HCEC 1CT (cell line): ENCODE measurements around the gene FRMPD2.
"Not testable (repeated sequence)": the region's sequence is repeated elsewhere in the genome, so short reads cannot be mapped to it uniquely, and the experiment has no call there.

Experiments used
- DNase-seq: peaks from one replicate; pipeline ENCODE4 v3.0.0-alpha.2; 2017

FRMPD2 gene

GRCh38 chr10:48232717-48233447 is 41.6 kb downstream of the FRMPD2 start:
- DNase-seq = no peak

- DNase-seq = no peak
These were observed 42.7 kb downstream of the FRMPD2 start for GRCh38 chr10:48231699-48232315.

- DNase-seq = no peak
These were observed 43.3 kb downstream of the FRMPD2 start for GRCh38 chr10:48231178-48231577.

- no peak for DNase-seq
These were observed 47.3 kb downstream of the FRMPD2 start for GRCh38 chr10:48227213-48227612.

GRCh38 chr10:48224979-48225560 is 49.4 kb downstream of the FRMPD2 start:
- DNase-seq = no peak

GRCh38 chr10:48224296-48224695 is 50.2 kb downstream of the FRMPD2 start:
- DNase-seq = no peak

GRCh38 chr10:48221814-48222213 is 52.7 kb downstream of the FRMPD2 start:
- DNase-seq = no peak

- not testable (repeated sequence) for DNase-seq
These were observed 53.5 kb downstream of the FRMPD2 start for GRCh38 chr10:48221031-48221430.

- DNase-seq = no peak
These were observed 55.3 kb downstream of the FRMPD2 start for GRCh38 chr10:48219194-48219593.

- DNase-seq = no peak
These were observed 57.8 kb downstream of the FRMPD2 start for GRCh38 chr10:48216744-48217143.

GRCh38 chr10:48216204-48216505 is 58.3 kb downstream of the FRMPD2 start:
- no peak for DNase-seq

- peak; percentile 9 for DNase-seq
These were observed 58.9 kb downstream of the FRMPD2 start for GRCh38 chr10:48215486-48216203.

- DNase-seq = no peak
These were observed 59.6 kb downstream of the FRMPD2 start for GRCh38 chr10:48214716-48215485.

GRCh38 chr10:48213047-48213446 is 61.4 kb downstream of the FRMPD2 start:
- DNase-seq = no peak

GRCh38 chr10:48211777-48212176 is 62.7 kb downstream of the FRMPD2 start:
- no peak for DNase-seq

- DNase-seq = no peak
These were observed 63.5 kb downstream of the FRMPD2 start for GRCh38 chr10:48210966-48211365.

- DNase-seq = no peak
These were observed 64.1 kb downstream of the FRMPD2 start for GRCh38 chr10:48210391-48210790.

- DNase-seq = peak; percentile 27
These were observed 65.3 kb downstream of the FRMPD2 start for GRCh38 chr10:48209241-48209640.

- DNase-seq = no peak
These were observed 66.6 kb downstream of the FRMPD2 start for GRCh38 chr10:48207853-48208252.

GRCh38 chr10:48206482-48207250 is 67.8 kb downstream of the FRMPD2 start:
- no peak for DNase-seq

- DNase-seq = no peak
These were observed 68.6 kb downstream of the FRMPD2 start for GRCh38 chr10:48205918-48206317.
